SJSA1 (cell line): ENCODE results near the gene IQSEC1. TPM values are rescaled to one million over a fixed set of nuclear protein-coding genes. Genes with fewer than 3 reads are reported as not detected.

Source experiments
- DNase-seq, 2 experiments: peaks; one replicate each; pipeline ENCODE4 v3.0.0-alpha.2; 2015 to 2020; ENCODE audit warnings: low spot score in 2 of 2, low read depth in 1 of 2
- H3K27ac ChIP-seq: fragments of 250-450 bp; sonication (Bioruptor Pico); 2 replicates; pipeline ENCODE4 v1.5.1; 2020; ENCODE audit warnings: mild to moderate bottlenecking, moderate library complexity
- H3K27me3 ChIP-seq: fragments of 250-450 bp; sonication (Bioruptor Pico); replicated peaks from 2 replicates; pipeline ENCODE4 v1.5.1; 2020; ENCODE audit warnings: mild to moderate bottlenecking, moderate library complexity
- H3K36me3 ChIP-seq: fragments of 250-450 bp; sonication (Bioruptor Pico); 2 replicates; pipeline ENCODE4 v1.5.1; 2020; ENCODE audit warnings: mild to moderate bottlenecking
- H3K4me1 ChIP-seq: fragments of 250-450 bp; sonication (Bioruptor Pico); replicated peaks from 2 replicates; pipeline ENCODE4 v1.6.1; 2021; ENCODE audit warnings: mild to moderate bottlenecking
- H3K4me3 ChIP-seq: fragments of 250-450 bp; sonication (Bioruptor Pico); 2 replicates; pipeline ENCODE4 v1.5.1; 2020; ENCODE audit warnings: mild to moderate bottlenecking
- H3K9me3 ChIP-seq: fragments of 250-450 bp; sonication (Bioruptor Pico); replicated peaks from 2 replicates; pipeline ENCODE4 v1.5.1; 2020; ENCODE audit warnings: mild to moderate bottlenecking
- total RNA-seq: library from RNA; depleted of rRNA; stranded (reverse); fragments of >200 nt; shearing (Covaris generic); gene quantifications from 2 replicates; pipeline ENCODE4 v1.2.3, GENCODE V29; 2014

Gene IQSEC1
- total RNA-seq, 1 experiment from 2014 or later: 6.5 TPM

GRCh38 chr3:13039213-13039896 lies 33.9 kb downstream of the IQSEC1 start:
- H3K4me1 ChIP-seq: no peaks in the 10 kb centered on the region
- DNase-seq: no peak
- no peaks in the 10 kb centered on the region for H3K9me3 ChIP-seq
- H3K27ac ChIP-seq: no peak overlapping the region
- peaks cover 16% of the 10 kb centered on the region for H3K27me3 ChIP-seq
- no peaks in the 10 kb centered on the region for H3K36me3 ChIP-seq
- no peak overlapping the region for H3K4me3 ChIP-seq

- Histone ChIP-seq H3K27ac (no peak overlapping the region), H3K36me3 (no peaks in the 10 kb centered on the region), H3K9me3 (no peaks in the 10 kb centered on the region), H3K27me3 (peaks cover 11% of the 10 kb centered on the region; the same call in 1 of the 2 replicates), H3K4me3 (no peak overlapping the region), H3K4me1 (no peaks in the 10 kb centered on the region)
- no peak for DNase-seq
These were observed 35.6 kb downstream of the IQSEC1 start for GRCh38 chr3:13037458-13038117.

- H3K27me3 ChIP-seq: peaks cover 6% of the 10 kb centered on the region; the same call in 1 of the 2 replicates
- H3K4me1 ChIP-seq: no peaks in the 10 kb centered on the region
- no peak for DNase-seq
- H3K4me3 ChIP-seq: no peak overlapping the region
- no peak overlapping the region for H3K27ac ChIP-seq
- H3K9me3 ChIP-seq: no peaks in the 10 kb centered on the region
- no peaks in the 10 kb centered on the region for H3K36me3 ChIP-seq
These were observed 38.4 kb downstream of the IQSEC1 start for GRCh38 chr3:13034861-13035260.

- Histone ChIP-seq H3K4me1 (no peaks in the 10 kb centered on the region), H3K9me3 (no peaks in the 10 kb centered on the region), H3K27me3 (peaks cover 6% of the 10 kb centered on the region; the same call in 1 of the 2 replicates), H3K4me3 (no peak overlapping the region), H3K27ac (no peak overlapping the region), H3K36me3 (no peaks in the 10 kb centered on the region)
- no peak for DNase-seq
These were observed 39.0 kb downstream of the IQSEC1 start for GRCh38 chr3:13034109-13034800.

- Histone ChIP-seq H3K4me1 (no peaks in the 10 kb centered on the region), H3K27me3 (0 out of 2 replicates have a peak, but pooled peaks cover 5% of the 10 kb centered on the region), H3K27ac (no peak overlapping the region), H3K4me3 (no peak overlapping the region), H3K36me3 (no peaks in the 10 kb centered on the region), H3K9me3 (no peaks in the 10 kb centered on the region)
- DNase-seq: no peak
These were observed 41.0 kb downstream of the IQSEC1 start for GRCh38 chr3:13032206-13032605.

- Histone ChIP-seq H3K27ac (no peak overlapping the region), H3K27me3 (0 out of 2 replicates have a peak, but pooled peaks cover 5% of the 10 kb centered on the region), H3K36me3 (no peaks in the 10 kb centered on the region), H3K4me1 (no peaks in the 10 kb centered on the region), H3K4me3 (no peak overlapping the region), H3K9me3 (no peaks in the 10 kb centered on the region)
- no peak for DNase-seq
These were observed 41.6 kb downstream of the IQSEC1 start for GRCh38 chr3:13031621-13032020.

GRCh38 chr3:13030684-13031083 lies 42.5 kb downstream of the IQSEC1 start:
- H3K9me3 ChIP-seq: no peaks in the 10 kb centered on the region
- H3K4me3 ChIP-seq: no peak overlapping the region
- H3K27me3 ChIP-seq: 0 out of 2 replicates have a peak, but pooled peaks cover 5% of the 10 kb centered on the region
- no peak for DNase-seq
- H3K4me1 ChIP-seq: no peaks in the 10 kb centered on the region
- no peaks in the 10 kb centered on the region for H3K36me3 ChIP-seq
- no peak overlapping the region for H3K27ac ChIP-seq

GRCh38 chr3:13028010-13028821 lies 45.0 kb downstream of the IQSEC1 start:
- Histone ChIP-seq H3K4me1 (no peaks in the 10 kb centered on the region), H3K4me3 (no peak overlapping the region), H3K36me3 (no peaks in the 10 kb centered on the region), H3K9me3 (no peaks in the 10 kb centered on the region), H3K27ac (no peak overlapping the region), H3K27me3 (0 out of 2 replicates have a peak, but pooled peaks cover 5% of the 10 kb centered on the region)
- no peak for DNase-seq

GRCh38 chr3:13027154-13027553 lies 46.1 kb downstream of the IQSEC1 start:
- 0 out of 2 replicates have a peak, but pooled peaks cover 5% of the 10 kb centered on the region for H3K27me3 ChIP-seq
- H3K36me3 ChIP-seq: no peaks in the 10 kb centered on the region
- no peak overlapping the region for H3K4me3 ChIP-seq
- H3K27ac ChIP-seq: no peak overlapping the region
- H3K4me1 ChIP-seq: no peaks in the 10 kb centered on the region
- H3K9me3 ChIP-seq: no peaks in the 10 kb centered on the region
- no peak for DNase-seq

- Histone ChIP-seq H3K4me1 (no peaks in the 10 kb centered on the region), H3K9me3 (no peaks in the 10 kb centered on the region), H3K27ac (no peak overlapping the region)
These were observed 46.7 kb downstream of the IQSEC1 start for GRCh38 chr3:13026534-13026933.

GRCh38 chr3:13025778-13026518 lies 47.3 kb downstream of the IQSEC1 start:
- Histone ChIP-seq H3K27me3 (0 out of 2 replicates have a peak, but pooled peaks cover 5% of the 10 kb centered on the region), H3K4me1 (no peaks in the 10 kb centered on the region), H3K36me3 (no peaks in the 10 kb centered on the region), H3K9me3 (no peaks in the 10 kb centered on the region), H3K4me3 (no peak overlapping the region), H3K27ac (no peak overlapping the region)
- no peak for DNase-seq

More at GRCh38 chr3:13026534-13026933, 46.7 kb downstream of the IQSEC1 start:
- no peaks in the 10 kb centered on the region for H3K36me3 ChIP-seq
- no peak overlapping the region for H3K4me3 ChIP-seq
- 0 out of 2 replicates have a peak, but pooled peaks cover 5% of the 10 kb centered on the region for H3K27me3 ChIP-seq
- DNase-seq: no peak

- no peak overlapping the region for H3K27ac ChIP-seq
These were observed 48.1 kb downstream of the IQSEC1 start for GRCh38 chr3:13025090-13025489.

GRCh38 chr3:13024765-13025065 lies 48.5 kb downstream of the IQSEC1 start:
- Histone ChIP-seq H3K36me3 (no peaks in the 10 kb centered on the region), H3K27me3 (0 out of 2 replicates have a peak, but pooled peaks cover 2% of the 10 kb centered on the region), H3K4me3 (no peak overlapping the region), H3K27ac (no peak overlapping the region), H3K4me1 (no peaks in the 10 kb centered on the region), H3K9me3 (no peaks in the 10 kb centered on the region)
- DNase-seq: no peak

More at GRCh38 chr3:13025090-13025489, 48.1 kb downstream of the IQSEC1 start:
- 0 out of 2 replicates have a peak, but pooled peaks cover 2% of the 10 kb centered on the region for H3K27me3 ChIP-seq
- no peak for DNase-seq
- no peaks in the 10 kb centered on the region for H3K36me3 ChIP-seq
- no peak overlapping the region for H3K4me3 ChIP-seq
- H3K4me1 ChIP-seq: no peaks in the 10 kb centered on the region
- H3K9me3 ChIP-seq: no peaks in the 10 kb centered on the region
